GM23338 (cell line): ENCODE results near the gene SV2C. TPM values are rescaled to one million over a fixed set of nuclear protein-coding genes. Genes with fewer than 3 reads are reported as not detected.

Experiments used
- ATAC-seq: fragments of 200-7000 bp; cut with Tn5 transposase; 3 replicates; pipeline ENCODE4 v1.9.1; 2020
- DNase-seq: peaks from one replicate; pipeline ENCODE4 v3.0.0-alpha.2; 2015; ENCODE audit warnings: low spot score
- H2AFZ ChIP-seq: fragments of 200-600 bp; sonication (generic); 2 replicates; pipeline ENCODE4 v1.8.0; 2016; ENCODE audit warnings: antibody characterized with exemption, mild to moderate bottlenecking, moderate library complexity
- H3F3A ChIP-seq: fragments of 200-600 bp; sonication (generic); replicated peaks from 2 replicates; pipeline ENCODE4 v1.8.0; 2017; ENCODE audit warnings: antibody characterized with exemption, mixed run types, low read depth
- H3K27ac ChIP-seq: fragments of 200-600 bp; sonication (generic); 2 replicates; pipeline ENCODE4 v1.6.1; 2016; ENCODE audit warnings: low read depth
- H3K27me3 ChIP-seq: fragments of 200-600 bp; sonication (generic); 2 replicates; pipeline ENCODE4 v1.8.0; 2016; ENCODE audit warnings: mild to moderate bottlenecking, mixed run types, moderate library complexity; ENCODE audit not compliant: insufficient read depth
- H3K36me3 ChIP-seq: fragments of 200-600 bp; sonication (generic); 2 replicates; pipeline ENCODE4 v1.8.0; 2016; ENCODE audit warnings: mild to moderate bottlenecking; ENCODE audit not compliant: insufficient read depth
- H3K4me1 ChIP-seq: fragments of 200-600 bp; sonication (generic); 2 replicates; pipeline ENCODE4 v1.8.0; 2016; ENCODE audit warnings: mild to moderate bottlenecking, moderate library complexity; ENCODE audit not compliant: insufficient read depth
- H3K4me2 ChIP-seq: fragments of 200-600 bp; sonication (generic); 2 replicates; pipeline ENCODE4 v1.7.1; 2017; ENCODE audit warnings: mixed run types
- H3K4me3 ChIP-seq: fragments of 200-600 bp; sonication (generic); 2 replicates; pipeline ENCODE4 v1.6.1; 2016; ENCODE audit warnings: mixed run types
- H3K79me2 ChIP-seq: fragments of 200-600 bp; sonication (generic); replicated peaks from 2 replicates; pipeline ENCODE4 v1.8.0; 2017; ENCODE audit warnings: mild to moderate bottlenecking; ENCODE audit not compliant: insufficient read depth
- H3K9me2 ChIP-seq: fragments of 200-600 bp; sonication (generic); 2 replicates; pipeline ENCODE4 v1.8.0; 2017; ENCODE audit not compliant: insufficient read depth
- H4K20me1 ChIP-seq: fragments of 200-600 bp; sonication (generic); replicated peaks from 2 replicates; pipeline ENCODE4 v1.8.0; 2017; ENCODE audit warnings: mild to moderate bottlenecking; ENCODE audit not compliant: insufficient read depth
- H3K27ac Mint-ChIP-seq: 2 replicates; pipeline ENCODE4 v1.8.0; 2020; ENCODE audit warnings: inconsistent platforms, mild to moderate bottlenecking, moderate library complexity, mixed read lengths
- H3K27me3 Mint-ChIP-seq: 3 replicates; pipeline ENCODE4 v1.8.0; 2022; ENCODE audit warnings: low read depth, mild to moderate bottlenecking, moderate library complexity, mixed read lengths, inconsistent platforms; ENCODE audit not compliant: insufficient read depth, poor library complexity
- H3K36me3 Mint-ChIP-seq: 3 replicates; pipeline ENCODE4 v1.8.0; 2021; ENCODE audit warnings: low read depth, mild to moderate bottlenecking, inconsistent platforms, moderate library complexity, mixed read lengths
- H3K4me1 Mint-ChIP-seq: 3 replicates; pipeline ENCODE4 v1.8.0; 2020; ENCODE audit warnings: mild to moderate bottlenecking, inconsistent platforms, mixed read lengths
- H3K4me3 Mint-ChIP-seq: 3 replicates; pipeline ENCODE4 v1.8.0; 2021; ENCODE audit warnings: moderate library complexity, mild to moderate bottlenecking, inconsistent platforms, mixed read lengths
- H3K9me3 Mint-ChIP-seq: 3 replicates; pipeline ENCODE4 v1.8.0; 2020; ENCODE audit warnings: moderate library complexity, mild to moderate bottlenecking, inconsistent platforms, mixed read lengths
- CREB1 ChIP-seq: fragments of 250-450 bp; sonication (Bioruptor Pico); IDR thresholded peaks from 2 replicates; pipeline ENCODE4 v1.5.0; 2020; ENCODE audit warnings: low read depth, mild to moderate bottlenecking, moderate library complexity
- EZH2 ChIP-seq: fragments of 200-600 bp; sonication (generic); IDR thresholded peaks from one replicate; pipeline ENCODE4 v1.8.0; 2017; ENCODE audit warnings: antibody characterized with exemption, mild to moderate bottlenecking, low read depth; ENCODE audit not compliant: unreplicated experiment
- EZH2phosphoT487 ChIP-seq: fragments of 200-600 bp; sonication (generic); IDR thresholded peaks from one replicate; pipeline ENCODE4 v1.8.1; 2018; ENCODE audit warnings: antibody characterized with exemption; ENCODE audit not compliant: unreplicated experiment
- NANOG ChIP-seq: IDR thresholded peaks from 2 replicates; pipeline ENCODE4 v1.6.1; 2016; ENCODE audit warnings: antibody characterized with exemption, borderline replicate concordance
- POLR2AphosphoS5 ChIP-seq: IDR thresholded peaks from 2 replicates; pipeline ENCODE4 v1.6.1; 2016; ENCODE audit warnings: antibody characterized with exemption, low read depth
- STAT1 ChIP-seq: IDR thresholded peaks from one replicate; pipeline ENCODE4 v1.6.1; 2016; ENCODE audit warnings: antibody characterized with exemption; ENCODE audit not compliant: unreplicated experiment
- ZNF114 ChIP-seq: fragments of 250-450 bp; sonication (Bioruptor Pico); IDR thresholded peaks from 2 replicates; pipeline ENCODE4 v1.5.0; 2020; ENCODE audit warnings: mild to moderate bottlenecking, moderate library complexity
- polyA plus RNA-seq: library from polyadenylated mRNA; unstranded; fragments of >200 nt; fragmentation: Nextera tagmentation; extraction: Ambion mirVana; gene quantifications from 2 replicates; pipeline ENCODE4 v1.2.1, GENCODE V29; 2016
- total RNA-seq: library from RNA; depleted of rRNA; stranded (reverse); fragments of >200 nt; shearing (Covaris generic); gene quantifications from 2 replicates; pipeline ENCODE4 v1.2.3, GENCODE V29; 2014
- TF ChIP-seq, protein P1 (sequence below): fragments of 250-450 bp; sonication (Bioruptor Pico); IDR thresholded peaks from 2 replicates; pipeline ENCODE4 v1.5.0; 2020; ENCODE audit warnings: mild to moderate bottlenecking, moderate library complexity
- TF ChIP-seq, protein P2 (sequence below): IDR thresholded peaks from 2 replicates; pipeline ENCODE4 v1.6.1; 2016; ENCODE audit warnings: antibody characterized with exemption
- TF ChIP-seq, protein P3 (sequence below): IDR thresholded peaks from one replicate; pipeline ENCODE4 v1.6.1; 2018; ENCODE audit warnings: antibody characterized with exemption; ENCODE audit not compliant: unreplicated experiment
- TF ChIP-seq, protein P4 (sequence below), 2 experiments: fragments of 200-600 bp in 1 of 2; sonication (generic) in 1 of 2; conservative IDR thresholded peaks; 2 replicates each; pipeline versions ENCODE4 v1.5.1 to v1.6.1; 2016 to 2017; ENCODE audit warnings: antibody characterized with exemption in 2 of 2, low read depth in 2 of 2, mild to moderate bottlenecking in 2 of 2, moderate library complexity in 1 of 2

SV2C gene
- total and polyA plus RNA-seq, 2 experiments from 2014 or later, result 0.05 to 0.07 TPM

DNA sequence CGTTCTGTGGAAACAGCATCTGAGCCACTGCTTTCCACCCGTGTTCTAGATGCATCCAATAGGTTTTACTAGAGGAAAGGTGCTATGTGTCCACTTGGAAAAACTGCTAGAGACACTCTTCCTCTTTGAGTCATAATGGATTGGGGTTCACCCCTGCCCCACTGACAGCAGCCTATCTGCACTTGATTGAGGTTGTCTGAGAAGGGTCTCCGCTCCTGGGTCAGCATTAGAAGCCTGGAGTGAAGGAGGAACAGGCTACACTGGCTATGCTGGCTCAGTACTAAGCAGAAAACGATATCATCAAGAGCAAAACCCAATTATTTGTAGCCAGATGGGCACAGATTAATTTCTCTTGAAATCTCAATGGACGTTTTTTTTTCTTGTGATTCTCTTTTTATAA lies 167.3 kb downstream of the SV2C start (continued):
- TF ChIP-seq, protein P1, sequence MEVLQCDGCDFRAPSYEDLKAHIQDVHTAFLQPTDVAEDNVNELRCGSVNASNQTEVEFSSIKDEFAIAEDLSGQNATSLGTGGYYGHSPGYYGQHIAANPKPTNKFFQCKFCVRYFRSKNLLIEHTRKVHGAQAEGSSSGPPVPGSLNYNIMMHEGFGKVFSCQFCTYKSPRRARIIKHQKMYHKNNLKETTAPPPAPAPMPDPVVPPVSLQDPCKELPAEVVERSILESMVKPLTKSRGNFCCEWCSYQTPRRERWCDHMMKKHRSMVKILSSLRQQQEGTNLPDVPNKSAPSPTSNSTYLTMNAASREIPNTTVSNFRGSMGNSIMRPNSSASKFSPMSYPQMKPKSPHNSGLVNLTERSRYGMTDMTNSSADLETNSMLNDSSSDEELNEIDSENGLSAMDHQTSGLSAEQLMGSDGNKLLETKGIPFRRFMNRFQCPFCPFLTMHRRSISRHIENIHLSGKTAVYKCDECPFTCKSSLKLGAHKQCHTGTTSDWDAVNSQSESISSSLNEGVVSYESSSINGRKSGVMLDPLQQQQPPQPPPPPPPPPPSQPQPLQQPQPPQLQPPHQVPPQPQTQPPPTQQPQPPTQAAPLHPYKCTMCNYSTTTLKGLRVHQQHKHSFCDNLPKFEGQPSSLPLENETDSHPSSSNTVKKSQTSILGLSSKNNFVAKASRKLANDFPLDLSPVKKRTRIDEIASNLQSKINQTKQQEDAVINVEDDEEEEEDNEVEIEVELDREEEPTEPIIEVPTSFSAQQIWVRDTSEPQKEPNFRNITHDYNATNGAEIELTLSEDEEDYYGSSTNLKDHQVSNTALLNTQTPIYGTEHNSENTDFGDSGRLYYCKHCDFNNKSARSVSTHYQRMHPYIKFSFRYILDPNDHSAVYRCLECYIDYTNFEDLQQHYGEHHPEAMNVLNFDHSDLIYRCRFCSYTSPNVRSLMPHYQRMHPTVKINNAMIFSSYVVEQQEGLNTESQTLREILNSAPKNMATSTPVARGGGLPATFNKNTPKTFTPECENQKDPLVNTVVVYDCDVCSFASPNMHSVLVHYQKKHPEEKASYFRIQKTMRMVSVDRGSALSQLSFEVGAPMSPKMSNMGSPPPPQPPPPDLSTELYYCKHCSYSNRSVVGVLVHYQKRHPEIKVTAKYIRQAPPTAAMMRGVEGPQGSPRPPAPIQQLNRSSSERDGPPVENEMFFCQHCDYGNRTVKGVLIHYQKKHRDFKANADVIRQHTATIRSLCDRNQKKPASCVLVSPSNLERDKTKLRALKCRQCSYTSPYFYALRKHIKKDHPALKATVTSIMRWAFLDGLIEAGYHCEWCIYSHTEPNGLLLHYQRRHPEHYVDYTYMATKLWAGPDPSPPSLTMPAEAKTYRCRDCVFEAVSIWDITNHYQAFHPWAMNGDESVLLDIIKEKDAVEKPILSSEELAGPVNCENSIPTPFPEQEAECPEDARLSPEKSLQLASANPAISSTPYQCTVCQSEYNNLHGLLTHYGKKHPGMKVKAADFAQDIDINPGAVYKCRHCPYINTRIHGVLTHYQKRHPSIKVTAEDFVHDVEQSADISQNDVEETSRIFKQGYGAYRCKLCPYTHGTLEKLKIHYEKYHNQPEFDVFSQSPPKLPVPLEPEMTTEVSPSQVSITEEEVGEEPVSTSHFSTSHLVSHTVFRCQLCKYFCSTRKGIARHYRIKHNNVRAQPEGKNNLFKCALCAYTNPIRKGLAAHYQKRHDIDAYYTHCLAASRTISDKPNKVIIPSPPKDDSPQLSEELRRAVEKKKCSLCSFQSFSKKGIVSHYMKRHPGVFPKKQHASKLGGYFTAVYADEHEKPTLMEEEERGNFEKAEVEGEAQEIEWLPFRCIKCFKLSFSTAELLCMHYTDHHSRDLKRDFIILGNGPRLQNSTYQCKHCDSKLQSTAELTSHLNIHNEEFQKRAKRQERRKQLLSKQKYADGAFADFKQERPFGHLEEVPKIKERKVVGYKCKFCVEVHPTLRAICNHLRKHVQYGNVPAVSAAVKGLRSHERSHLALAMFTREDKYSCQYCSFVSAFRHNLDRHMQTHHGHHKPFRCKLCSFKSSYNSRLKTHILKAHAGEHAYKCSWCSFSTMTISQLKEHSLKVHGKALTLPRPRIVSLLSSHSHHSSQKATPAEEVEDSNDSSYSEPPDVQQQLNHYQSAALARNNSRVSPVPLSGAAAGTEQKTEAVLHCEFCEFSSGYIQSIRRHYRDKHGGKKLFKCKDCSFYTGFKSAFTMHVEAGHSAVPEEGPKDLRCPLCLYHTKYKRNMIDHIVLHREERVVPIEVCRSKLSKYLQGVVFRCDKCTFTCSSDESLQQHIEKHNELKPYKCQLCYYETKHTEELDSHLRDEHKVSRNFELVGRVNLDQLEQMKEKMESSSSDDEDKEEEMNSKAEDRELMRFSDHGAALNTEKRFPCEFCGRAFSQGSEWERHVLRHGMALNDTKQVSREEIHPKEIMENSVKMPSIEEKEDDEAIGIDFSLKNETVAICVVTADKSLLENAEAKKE (CRISPR knock-in tag), result no peak
- no peak for TF ChIP-seq ZNF114 (CRISPR knock-in tag)
- TF ChIP-seq CREB1 (CRISPR knock-in tag), result no peak

DNA sequence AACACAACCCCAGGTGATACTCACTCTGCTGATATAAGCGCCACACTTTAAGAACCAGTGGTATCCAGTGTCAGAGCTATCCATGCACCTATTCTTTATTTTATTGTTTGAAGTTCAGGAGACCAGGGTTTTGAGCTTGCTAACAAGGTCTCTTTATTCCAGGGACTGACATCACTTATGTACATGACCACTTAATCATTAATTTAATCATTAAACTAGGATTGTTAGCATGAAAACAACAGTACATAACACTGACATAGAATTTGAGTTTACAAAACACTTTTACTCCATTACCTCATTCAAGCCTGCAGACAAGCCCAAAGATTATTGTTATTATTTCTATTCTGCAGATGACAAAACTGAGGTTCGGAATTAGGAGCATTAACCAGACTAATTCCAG lies 168.5 kb downstream of the SV2C start:
- Histone ChIP-seq H3K4me2 (no peak overlapping the region), H3K27ac (no peak overlapping the region), H3K79me2 (no peaks in the 10 kb centered on the region), H3F3A (no peaks in the 10 kb centered on the region), H3K9me2 (no peaks in the 10 kb centered on the region; the same call in 1 of the 2 replicates), H3K4me1 (peaks cover 5% of the 10 kb centered on the region; the same call in 1 of the 2 replicates), H3K27me3 (no peaks in the 10 kb centered on the region), H4K20me1 (no peaks in the 10 kb centered on the region), H3K36me3 (no peaks in the 10 kb centered on the region), H3K4me3 (no peak overlapping the region), H2AFZ (no peak overlapping the region)
- peaks cover 5% of the 10 kb centered on the region; the same call in 1 of the 3 replicates for H3K4me1 Mint-ChIP-seq
- no peaks in the 10 kb centered on the region for H3K27me3 Mint-ChIP-seq
- ATAC-seq, result no peak
- H3K36me3 Mint-ChIP-seq, result no peaks in the 10 kb centered on the region
- H3K4me3 Mint-ChIP-seq, result no peak overlapping the region
- H3K9me3 Mint-ChIP-seq, result no peaks in the 10 kb centered on the region; the same call in 1 of the 3 replicates
- no peak overlapping the region for H3K27ac Mint-ChIP-seq
- DNase-seq, result no peak
- TF ChIP-seq, protein P2, sequence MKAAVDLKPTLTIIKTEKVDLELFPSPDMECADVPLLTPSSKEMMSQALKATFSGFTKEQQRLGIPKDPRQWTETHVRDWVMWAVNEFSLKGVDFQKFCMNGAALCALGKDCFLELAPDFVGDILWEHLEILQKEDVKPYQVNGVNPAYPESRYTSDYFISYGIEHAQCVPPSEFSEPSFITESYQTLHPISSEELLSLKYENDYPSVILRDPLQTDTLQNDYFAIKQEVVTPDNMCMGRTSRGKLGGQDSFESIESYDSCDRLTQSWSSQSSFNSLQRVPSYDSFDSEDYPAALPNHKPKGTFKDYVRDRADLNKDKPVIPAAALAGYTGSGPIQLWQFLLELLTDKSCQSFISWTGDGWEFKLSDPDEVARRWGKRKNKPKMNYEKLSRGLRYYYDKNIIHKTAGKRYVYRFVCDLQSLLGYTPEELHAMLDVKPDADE, result no peak
- no peak for TF ChIP-seq CREB1 (CRISPR knock-in tag)
- no peak for TF ChIP-seq EZH2phosphoT487
- TF ChIP-seq NANOG, result no peak
- no peak for TF ChIP-seq ZNF114 (CRISPR knock-in tag)
- TF ChIP-seq, protein P3, sequence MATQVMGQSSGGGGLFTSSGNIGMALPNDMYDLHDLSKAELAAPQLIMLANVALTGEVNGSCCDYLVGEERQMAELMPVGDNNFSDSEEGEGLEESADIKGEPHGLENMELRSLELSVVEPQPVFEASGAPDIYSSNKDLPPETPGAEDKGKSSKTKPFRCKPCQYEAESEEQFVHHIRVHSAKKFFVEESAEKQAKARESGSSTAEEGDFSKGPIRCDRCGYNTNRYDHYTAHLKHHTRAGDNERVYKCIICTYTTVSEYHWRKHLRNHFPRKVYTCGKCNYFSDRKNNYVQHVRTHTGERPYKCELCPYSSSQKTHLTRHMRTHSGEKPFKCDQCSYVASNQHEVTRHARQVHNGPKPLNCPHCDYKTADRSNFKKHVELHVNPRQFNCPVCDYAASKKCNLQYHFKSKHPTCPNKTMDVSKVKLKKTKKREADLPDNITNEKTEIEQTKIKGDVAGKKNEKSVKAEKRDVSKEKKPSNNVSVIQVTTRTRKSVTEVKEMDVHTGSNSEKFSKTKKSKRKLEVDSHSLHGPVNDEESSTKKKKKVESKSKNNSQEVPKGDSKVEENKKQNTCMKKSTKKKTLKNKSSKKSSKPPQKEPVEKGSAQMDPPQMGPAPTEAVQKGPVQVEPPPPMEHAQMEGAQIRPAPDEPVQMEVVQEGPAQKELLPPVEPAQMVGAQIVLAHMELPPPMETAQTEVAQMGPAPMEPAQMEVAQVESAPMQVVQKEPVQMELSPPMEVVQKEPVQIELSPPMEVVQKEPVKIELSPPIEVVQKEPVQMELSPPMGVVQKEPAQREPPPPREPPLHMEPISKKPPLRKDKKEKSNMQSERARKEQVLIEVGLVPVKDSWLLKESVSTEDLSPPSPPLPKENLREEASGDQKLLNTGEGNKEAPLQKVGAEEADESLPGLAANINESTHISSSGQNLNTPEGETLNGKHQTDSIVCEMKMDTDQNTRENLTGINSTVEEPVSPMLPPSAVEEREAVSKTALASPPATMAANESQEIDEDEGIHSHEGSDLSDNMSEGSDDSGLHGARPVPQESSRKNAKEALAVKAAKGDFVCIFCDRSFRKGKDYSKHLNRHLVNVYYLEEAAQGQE, result no peak
- TF ChIP-seq POLR2AphosphoS5, result no peak
- TF ChIP-seq EZH2, result no peak
- TF ChIP-seq, protein P4, sequence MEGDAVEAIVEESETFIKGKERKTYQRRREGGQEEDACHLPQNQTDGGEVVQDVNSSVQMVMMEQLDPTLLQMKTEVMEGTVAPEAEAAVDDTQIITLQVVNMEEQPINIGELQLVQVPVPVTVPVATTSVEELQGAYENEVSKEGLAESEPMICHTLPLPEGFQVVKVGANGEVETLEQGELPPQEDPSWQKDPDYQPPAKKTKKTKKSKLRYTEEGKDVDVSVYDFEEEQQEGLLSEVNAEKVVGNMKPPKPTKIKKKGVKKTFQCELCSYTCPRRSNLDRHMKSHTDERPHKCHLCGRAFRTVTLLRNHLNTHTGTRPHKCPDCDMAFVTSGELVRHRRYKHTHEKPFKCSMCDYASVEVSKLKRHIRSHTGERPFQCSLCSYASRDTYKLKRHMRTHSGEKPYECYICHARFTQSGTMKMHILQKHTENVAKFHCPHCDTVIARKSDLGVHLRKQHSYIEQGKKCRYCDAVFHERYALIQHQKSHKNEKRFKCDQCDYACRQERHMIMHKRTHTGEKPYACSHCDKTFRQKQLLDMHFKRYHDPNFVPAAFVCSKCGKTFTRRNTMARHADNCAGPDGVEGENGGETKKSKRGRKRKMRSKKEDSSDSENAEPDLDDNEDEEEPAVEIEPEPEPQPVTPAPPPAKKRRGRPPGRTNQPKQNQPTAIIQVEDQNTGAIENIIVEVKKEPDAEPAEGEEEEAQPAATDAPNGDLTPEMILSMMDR (conservative IDR thresholded peaks at IDR 0.05; ENCODE audit: low read depth in 2 of 2), result no peak
- no peak for TF ChIP-seq STAT1
